ENCODE results near the gene ZNF646.

DNA sequence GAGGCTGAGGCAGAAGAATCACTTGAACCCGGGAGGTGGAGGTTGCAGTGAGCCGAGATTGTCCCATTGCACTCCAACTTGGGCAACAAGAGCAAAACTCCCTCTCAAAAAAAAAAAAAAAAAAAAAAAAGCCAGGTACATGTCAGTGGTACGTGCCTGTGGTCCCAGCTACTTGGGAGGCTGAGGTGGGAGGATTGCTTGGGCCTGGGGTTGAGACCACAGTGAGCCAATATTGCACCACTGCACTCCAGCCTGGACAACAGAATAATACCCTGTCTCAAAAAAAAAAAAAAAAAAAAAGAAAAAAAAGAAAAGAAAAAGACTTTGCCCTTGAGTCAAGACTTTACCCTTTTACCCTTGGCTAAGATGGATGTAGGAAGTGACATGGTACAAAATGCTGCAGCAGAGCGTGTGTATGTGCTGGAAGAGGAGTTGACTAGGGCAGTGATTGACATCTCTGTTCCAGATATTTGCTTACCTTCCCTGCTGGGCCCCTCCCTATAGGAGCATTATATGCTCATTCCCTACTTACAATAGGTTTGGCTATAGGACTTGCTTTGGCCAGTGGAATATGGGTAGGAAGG lies 30.2 kb upstream of the ZNF646 start:
- TF ChIP-seq POLR2AphosphoS5 (IDR thresholded peaks at IDR 0.05; ENCODE audit: low read depth, low read length) (no peak), TAF1 (IDR thresholded peaks at IDR 0.05; ENCODE audit: borderline replicate concordance, low read depth, low read length) (no peak)
